HFF-Myc (cell line): ENCODE measurements around the gene PLOD1.

Experiments used
- DNase-seq: peaks from one replicate; pipeline ENCODE4 v3.0.0-alpha.2; 2011; ENCODE audit warnings: low read depth; ENCODE audit errors: extremely low read depth
- H3K4me3 ChIP-seq: replicated peaks from 2 replicates; pipeline ENCODE4 v1.5.1; 2011; ENCODE audit warnings: low read depth, mild to moderate bottlenecking, control low read depth, low read length
- TF ChIP-seq, protein P1 (sequence below): IDR thresholded peaks from 2 replicates; pipeline ENCODE4 v1.5.1; 2012; ENCODE audit warnings: mild to moderate bottlenecking, low read depth, low read length, control low read depth; ENCODE audit errors: missing control alignments

PLOD1 gene

GRCh38 chr1:11998636-11999035 is 64.1 kb downstream of the PLOD1 start:
- no peak for DNase-seq
- H3K4me3 ChIP-seq: no peak overlapping the region
- TF ChIP-seq, protein P1, sequence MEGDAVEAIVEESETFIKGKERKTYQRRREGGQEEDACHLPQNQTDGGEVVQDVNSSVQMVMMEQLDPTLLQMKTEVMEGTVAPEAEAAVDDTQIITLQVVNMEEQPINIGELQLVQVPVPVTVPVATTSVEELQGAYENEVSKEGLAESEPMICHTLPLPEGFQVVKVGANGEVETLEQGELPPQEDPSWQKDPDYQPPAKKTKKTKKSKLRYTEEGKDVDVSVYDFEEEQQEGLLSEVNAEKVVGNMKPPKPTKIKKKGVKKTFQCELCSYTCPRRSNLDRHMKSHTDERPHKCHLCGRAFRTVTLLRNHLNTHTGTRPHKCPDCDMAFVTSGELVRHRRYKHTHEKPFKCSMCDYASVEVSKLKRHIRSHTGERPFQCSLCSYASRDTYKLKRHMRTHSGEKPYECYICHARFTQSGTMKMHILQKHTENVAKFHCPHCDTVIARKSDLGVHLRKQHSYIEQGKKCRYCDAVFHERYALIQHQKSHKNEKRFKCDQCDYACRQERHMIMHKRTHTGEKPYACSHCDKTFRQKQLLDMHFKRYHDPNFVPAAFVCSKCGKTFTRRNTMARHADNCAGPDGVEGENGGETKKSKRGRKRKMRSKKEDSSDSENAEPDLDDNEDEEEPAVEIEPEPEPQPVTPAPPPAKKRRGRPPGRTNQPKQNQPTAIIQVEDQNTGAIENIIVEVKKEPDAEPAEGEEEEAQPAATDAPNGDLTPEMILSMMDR: no peak

DNA sequence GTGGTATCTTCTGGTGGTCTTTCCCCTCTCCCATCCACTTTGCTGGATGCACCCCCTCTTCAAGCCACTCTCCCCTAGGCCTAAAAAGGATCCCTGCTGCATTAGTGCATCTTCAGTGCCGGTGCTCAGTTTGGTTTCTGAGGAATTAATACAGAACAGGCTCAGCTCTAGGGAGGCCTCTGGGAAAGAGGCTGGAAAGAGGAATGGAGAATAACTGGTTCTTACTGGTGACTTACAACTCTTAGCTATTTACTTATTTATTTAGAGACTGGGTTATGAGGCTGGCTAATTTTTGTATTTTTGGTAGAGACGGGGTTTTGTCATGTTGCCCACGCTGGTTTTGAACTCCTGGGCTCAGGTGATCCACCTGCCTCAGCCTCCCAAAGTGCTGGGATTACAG is 64.7 kb downstream of the PLOD1 start:
- TF ChIP-seq, protein P1: no peak
- no peak overlapping the region for H3K4me3 ChIP-seq
- DNase-seq: no peak

GRCh38 chr1:12001249-12001917 is 66.9 kb downstream of the PLOD1 start:
- TF ChIP-seq, protein P1: peak; percentile 58
- DNase-seq: no peak
- H3K4me3 ChIP-seq: no peak overlapping the region

DNA sequence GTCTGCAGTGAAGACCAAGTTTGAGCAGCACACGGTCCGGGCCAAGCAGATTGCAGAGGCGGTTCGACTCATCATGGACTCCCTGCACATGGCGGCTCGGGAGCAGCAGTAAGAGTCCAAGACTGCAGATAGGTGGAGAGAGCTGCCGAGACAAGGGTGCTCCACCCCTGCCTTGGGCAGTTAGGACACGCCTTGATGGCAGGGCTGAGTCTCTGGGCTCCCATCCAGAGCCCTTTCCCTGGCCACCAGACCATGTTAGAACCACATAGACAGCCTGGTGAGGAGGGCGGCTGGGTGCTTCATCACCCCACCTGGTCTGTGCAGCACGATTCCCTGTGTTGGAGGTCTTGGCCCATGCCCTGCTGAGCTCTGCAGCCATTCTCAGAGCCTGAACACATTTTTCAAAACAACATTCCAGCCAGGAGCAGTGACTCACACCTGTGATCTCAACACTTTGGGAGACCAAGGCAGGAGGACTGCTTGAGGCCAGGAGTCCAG is 67.5 kb downstream of the PLOD1 start:
- H3K4me3 ChIP-seq: no peak overlapping the region
- DNase-seq: no peak
- TF ChIP-seq, protein P1: no peak

GRCh38 chr1:12003762-12004161 is 69.2 kb downstream of the PLOD1 start:
- TF ChIP-seq, protein P1: no peak
- DNase-seq: no peak
- H3K4me3 ChIP-seq: no peak overlapping the region

DNA sequence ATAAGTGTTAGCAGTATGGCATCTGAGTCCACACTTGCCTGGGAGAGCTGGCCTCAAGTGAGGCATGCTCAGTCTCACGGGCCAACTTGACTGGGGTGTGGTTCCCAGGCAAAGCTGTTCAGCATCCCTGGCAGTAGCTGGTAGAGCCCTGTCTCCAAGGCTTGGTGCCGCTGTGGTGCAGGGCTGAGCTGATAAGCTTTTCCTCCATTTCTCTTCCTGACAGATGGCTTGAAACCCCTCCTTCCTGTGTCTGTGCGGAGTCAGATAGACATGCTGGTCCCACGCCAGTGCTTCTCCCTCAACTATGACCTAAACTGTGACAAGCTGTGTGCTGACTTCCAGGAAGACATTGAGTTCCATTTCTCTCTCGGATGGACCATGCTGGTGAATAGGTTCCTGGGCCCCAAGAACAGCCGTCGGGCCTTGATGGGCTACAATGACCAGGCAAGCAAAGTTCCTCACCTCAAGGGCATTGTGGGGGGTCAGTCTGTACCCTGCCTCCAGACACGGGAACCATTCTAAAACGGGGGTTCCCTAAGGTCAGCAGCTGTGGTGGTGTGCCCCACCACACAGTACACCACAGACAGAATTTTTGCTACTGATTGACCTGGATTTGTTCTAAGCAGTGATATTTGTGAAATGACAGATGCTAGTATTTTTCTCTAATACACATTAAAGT is 71.1 kb downstream of the PLOD1 start:
- TF ChIP-seq, protein P1: no peak
- DNase-seq: no peak
- H3K4me3 ChIP-seq: no peak overlapping the region
